NCI-H1105 (cell line): Measurements from ENCODE around the gene FKBP11.
A peak's percentile ranks its signal among the peaks of the same experiment; 100 is the strongest.
"Not testable (repeated sequence)": the region's sequence is repeated elsewhere in the genome, so short reads cannot be mapped to it uniquely, and the experiment has no call there.

Source experiments
- DNase-seq: peaks from one replicate; lab custom pipeline; 2025; lab: John Stamatoyannopoulos, UW

Gene FKBP11

DNA sequence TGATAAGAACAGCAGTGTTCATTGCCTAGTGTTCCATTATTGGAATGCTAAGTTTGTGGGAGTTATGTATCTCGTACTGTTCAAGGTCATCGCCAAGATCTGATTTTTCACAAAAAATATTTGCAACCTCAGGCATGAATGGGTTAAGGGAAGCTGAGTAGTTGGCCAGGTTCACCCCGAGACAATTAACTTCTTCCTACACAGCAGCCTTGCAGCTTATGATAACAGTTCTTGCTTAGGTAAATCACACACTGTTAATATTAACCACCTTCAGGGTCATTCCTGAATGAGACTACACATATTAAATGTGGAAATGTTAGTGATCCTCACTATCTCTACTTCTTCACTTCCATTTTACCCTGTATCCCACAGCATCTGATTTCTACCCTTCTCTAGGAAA lies 18.0 kb downstream of the FKBP11 start:
- no peak for DNase-seq

DNA sequence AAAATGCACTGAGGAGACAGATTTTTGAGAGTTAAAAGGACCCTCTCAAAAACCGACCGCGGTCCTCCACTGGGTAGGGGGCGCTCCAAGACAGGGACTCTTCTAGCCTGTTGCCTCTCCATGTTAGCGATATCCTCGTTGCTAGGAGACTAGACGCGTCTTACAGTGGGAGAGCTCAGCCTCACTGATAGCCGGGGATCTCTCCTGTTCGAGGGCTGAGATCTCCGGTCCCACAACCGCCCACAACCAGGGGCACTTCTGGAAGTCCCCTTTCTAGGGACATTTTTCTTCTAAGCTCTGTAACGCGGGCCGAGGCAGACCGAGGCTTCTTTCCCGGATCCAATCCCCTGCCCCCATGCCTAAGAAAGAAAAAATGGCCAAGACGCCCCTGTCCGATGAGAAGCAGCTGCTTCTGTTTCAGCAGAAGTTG lies 21.3 kb downstream of the FKBP11 start:
- DNase-seq: peak; percentile 58

DNA sequence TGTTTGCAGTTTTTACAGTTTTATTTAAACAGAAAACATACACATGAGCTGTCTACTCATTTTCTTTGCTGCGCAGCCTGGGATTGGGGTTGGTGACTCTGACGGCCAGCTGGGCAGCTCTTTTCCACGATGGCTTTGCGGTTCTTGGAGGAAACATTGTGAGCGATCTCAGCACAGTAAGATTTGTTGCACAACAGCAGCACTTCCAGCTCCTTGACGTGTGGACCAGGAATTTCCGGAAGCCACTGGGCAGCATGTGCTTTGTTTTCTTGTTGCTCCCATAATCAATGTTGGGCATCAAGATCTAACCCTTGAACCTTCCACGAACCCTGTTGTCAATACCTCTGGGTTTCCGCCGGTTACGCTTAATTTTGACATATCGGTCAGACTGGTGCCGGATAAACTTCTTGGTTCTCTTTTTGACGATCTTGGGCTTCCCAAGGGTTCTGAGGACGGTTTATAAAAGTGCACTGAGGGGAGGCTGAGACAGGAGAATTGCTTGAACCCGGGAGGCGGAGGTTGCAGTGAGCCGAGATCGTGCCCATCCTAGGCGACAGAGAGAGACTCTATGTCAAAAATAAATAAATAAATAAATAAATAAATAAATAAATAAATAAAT lies 21.8 kb downstream of the FKBP11 start:
- no peak for DNase-seq

DNA sequence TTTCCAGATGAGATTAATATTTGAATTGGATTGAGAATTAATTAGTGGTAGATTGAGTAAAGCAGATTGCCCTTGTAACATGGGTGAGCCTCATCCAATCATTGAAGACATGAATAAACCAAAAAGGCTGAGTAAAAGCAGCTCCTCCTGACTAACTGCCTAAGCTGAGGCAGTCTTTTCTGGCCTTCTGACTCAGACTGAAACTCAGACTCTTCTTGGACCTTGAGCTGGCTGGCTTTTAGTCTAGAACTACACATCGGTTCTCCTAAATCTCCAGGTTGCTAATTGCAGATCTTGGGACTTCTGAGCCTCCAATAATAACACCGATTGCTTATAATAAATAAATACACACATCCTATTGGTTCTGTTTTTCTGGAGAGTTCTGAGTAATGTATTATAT lies 24.0 kb downstream of the FKBP11 start:
- no peak for DNase-seq

DNA sequence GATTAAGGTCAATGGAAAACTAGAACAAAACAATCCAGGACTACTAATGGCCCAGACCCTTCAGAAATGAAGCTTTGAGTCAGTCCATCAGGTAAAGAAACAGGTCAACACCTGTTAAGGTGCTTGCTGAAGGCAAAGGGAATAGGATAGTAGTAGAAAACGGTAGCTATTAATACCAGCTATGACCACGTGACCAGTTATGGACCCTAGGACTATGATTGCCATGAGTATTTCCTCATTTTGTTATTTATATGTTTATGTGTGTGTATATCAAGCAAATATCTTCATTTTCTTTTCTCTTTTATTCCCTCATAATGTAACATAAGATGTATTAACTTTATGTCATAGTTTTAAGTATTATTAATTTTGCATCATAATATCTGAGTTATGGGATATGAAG lies 25.6 kb downstream of the FKBP11 start:
- DNase-seq: no peak

DNA sequence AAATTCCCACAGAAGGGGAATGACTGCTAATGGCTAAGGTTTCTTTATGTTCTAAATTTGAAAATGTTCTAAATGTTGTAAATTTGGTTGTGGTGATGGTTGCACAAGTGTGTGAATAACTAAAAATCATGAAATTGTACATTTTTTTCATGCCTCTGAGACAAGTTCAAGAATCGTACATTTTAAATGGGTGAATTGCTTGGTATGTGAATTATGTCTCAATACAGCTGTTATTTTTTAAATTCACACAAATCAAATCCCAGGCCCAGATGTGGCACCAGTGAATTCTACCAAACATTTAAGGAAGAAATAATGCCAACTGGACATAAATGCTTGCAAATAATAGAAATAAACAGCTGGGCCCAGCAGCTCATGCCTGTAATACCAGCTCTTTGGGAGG lies 31.0 kb downstream of the FKBP11 start:
- no peak for DNase-seq

DNA sequence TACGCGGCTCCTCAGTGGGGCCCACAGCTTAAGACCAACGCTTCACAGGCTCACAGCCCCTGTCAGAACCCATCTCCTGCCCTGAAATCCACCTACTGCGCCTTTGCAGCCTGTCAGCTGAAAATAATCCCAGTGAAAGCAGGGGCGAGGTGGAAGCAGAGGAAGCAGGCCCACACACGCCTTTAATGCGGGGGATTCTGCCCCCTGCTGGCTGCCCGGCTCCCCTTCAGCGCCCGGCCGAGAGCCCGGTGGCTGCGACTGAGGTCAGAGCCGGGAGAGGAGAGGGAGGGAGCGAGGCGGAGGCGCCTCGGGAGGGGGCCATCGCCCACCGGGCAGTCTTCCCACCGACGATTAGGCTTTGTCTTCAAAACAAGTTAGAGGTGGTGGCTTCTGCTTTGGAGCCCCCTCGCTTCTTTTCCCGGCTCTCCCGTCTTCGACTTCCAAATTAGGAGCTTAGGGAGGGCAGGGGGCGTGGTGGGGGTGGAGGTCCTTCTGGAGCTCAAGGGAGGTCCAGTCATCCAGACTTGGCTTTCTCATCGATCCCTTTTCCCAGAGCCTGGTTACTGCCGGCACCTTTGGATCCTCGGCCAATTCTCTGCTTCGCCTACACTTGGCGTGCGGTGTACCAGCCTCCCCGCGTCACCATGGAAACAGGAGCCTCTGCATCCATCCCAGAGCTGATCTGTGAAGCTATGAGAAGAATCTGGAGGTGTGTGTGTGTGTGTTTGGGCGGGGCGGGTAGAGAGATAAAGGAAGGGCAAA lies 34.5 kb downstream of the FKBP11 start:
- DNase-seq: peak; percentile 54

DNA sequence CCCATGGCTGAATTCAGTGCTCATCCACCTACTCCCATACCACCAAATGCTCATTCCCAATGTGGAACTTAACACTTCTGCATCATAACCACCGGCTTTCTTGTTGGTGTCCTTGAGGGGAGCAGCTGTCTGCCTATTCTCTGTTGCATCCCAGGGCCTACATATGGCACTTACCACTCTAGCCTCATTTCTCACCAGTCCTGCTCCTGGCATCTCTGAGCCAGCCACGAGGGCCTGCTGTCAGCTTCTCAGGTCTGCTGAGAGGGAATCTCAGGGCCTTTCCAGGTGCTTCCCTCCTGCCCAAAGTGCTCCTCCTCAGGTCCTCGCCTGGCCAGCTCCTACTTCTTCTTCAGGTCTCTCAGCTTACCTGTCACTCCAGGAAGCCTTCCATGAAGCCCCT lies 35.6 kb downstream of the FKBP11 start:
- no peak for DNase-seq

DNA sequence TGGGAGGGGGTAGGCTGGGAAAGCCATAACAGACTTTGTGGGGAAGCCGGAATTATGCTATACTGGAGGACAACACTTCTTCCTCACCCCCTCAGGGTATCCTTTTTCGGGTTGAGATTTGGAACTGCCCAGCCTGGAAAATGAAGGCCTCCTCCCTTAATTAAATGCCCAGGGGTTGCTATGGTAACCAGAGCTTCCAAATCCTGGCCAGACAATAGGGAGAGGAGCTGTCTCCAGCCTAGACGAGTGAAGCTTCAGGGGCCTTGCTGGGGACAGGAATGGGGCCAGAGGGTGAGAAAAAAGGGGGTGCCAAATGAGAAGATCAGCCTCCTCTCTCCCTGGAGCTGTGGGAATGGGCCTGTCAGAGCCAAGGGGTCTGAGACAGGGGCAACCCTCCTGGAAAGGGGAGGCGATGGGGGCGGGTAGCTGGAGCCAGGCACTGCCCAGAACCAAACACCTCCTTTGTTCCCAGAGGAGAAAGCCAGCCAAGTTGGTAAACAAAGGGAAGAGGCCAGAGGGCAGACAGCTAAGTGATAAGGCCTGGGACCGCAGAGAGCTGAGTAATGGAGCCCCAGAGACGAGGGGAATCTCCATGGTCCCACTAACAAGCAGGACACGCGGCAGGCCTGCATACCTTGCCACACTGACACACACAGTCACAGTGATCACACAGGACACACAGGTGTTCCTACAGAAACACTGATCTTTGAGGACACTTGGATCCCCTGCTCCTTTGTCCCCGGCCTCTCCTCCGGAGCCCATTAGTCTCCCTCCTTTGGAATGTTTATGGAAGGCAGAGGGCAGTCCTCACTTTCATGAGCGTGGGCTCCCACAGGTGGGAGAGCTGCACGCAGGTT lies 41.8 kb downstream of the FKBP11 start:
- no peak for DNase-seq

DNA sequence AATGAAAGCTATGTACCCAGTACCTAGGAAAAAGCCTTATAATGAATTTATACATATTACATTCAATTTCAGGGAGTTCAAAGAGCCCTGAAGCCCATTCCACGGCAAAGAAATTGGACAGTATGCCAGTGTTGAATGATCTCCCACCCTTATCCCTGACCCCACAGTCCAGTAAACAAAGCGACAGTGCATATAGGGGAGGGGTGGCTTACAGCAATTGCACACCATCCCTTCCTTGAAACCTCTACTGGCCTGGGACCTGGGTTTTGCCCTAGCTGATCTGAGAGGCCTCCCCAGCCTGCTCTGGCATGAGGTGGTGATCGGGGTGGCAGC lies 42.4 kb downstream of the FKBP11 start:
- no peak for DNase-seq

DNA sequence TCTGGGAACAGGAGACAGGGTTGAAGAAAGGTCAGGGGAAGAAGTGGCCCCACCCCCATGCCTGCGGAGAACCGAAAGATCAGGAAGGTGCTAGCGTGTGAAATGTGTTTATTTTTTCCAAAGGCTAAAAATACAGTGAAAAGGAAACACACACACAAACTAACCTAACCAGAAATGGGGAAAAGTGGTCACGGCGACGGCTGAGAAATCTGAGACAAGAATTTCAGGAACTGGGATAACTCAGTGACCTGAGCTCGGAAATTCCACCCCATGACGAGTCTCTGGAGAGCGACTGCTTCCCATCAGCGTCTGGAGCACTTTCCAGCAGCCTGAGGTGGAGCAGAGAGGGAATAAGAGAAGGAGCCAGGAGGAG lies 43.0 kb downstream of the FKBP11 start:
- no peak for DNase-seq

DNA sequence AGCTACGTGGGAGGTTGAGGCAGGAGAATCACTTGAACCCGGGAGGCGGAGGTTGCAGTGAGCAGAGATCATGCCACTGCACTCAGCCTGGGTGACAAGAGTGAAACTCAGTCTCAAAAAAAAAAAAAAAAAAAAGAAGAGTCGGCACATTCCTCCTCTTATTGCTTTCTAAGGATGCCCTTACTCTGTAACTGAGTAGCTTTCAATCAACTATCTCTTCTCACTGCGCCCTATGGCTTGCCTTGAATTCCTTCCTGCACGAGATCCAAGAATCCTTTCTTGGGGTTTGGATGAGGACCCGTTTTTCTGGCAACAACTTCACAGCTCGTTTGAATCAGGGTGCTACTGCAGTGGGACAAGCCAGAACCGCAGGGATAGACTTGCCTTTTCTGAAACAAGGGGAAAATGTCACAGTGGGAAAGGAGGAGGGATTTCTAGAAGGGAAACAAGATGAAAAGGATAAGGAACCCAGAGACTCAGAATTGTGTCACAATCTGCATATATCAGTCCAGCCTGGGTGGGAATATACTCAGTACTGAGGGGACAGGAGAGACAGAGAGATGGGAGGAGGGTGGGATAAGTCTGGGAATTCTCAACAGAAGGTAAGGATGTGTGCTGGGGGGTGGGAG lies 43.5 kb downstream of the FKBP11 start:
- no peak for DNase-seq

DNA sequence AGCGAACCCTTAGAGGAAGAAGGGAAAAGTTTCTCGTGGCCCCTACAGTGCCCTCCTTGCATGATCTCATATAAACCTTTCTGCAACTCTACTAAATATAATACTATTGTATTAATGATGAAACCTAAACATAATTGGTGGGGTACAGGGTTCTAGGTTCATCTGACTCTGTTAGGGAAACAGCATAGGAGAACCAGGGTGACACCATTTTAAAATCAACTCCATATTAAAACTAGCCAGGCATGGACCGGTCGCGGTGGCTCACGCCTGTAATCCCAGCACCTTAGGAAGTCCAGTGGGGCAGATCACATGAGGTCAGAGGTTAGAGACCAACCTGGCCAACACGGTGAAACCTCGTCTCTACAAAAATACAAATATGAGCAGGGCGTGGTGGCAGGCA lies 44.6 kb downstream of the FKBP11 start:
- no peak for DNase-seq

DNA sequence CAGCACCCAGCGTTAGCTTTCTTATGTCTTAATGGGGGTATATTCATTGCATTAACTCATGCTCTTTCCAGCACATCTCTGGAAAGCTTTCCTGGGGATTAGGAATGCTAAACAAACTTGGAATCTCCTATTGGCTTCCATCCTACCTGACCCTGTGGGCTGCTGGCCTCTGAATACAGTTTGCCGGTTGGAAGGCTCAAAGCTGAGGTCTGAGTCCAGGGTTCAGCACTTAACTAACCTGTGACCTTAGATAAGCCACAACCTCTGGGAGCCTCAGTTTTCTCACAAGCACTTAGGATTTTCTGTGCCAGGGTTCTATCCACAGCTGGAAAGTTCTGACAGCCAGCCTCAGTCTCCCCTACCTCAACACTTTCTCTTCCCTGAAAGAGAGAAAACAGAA lies 46.7 kb downstream of the FKBP11 start:
- no peak for DNase-seq

DNA sequence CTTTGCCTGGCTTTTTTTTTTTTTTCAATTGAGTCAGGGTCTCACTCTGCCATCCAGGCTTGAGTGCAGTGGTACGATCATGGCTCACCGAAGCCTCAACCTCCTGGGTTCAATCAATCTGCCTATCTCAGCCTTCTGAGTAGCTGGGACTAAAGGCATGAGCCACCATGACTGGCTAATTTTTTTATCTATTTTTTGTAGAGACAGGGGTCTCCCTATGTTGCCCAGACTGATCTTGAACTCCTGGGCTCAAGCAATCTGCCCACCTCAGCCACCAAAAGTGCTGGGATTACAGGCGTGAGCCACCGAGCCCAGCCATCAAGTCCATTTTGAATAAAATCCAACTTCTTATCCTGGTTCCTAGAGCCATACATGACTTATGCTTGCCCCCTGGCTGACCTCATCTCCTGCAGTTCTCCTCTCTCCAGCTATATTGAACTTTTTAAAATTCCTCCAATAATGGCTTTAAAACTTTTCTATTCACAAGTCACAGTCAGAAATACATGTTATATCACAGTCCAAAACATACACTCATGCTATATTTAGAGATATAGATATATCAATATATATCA lies 49.3 kb downstream of the FKBP11 start:
- no peak for DNase-seq

DNA sequence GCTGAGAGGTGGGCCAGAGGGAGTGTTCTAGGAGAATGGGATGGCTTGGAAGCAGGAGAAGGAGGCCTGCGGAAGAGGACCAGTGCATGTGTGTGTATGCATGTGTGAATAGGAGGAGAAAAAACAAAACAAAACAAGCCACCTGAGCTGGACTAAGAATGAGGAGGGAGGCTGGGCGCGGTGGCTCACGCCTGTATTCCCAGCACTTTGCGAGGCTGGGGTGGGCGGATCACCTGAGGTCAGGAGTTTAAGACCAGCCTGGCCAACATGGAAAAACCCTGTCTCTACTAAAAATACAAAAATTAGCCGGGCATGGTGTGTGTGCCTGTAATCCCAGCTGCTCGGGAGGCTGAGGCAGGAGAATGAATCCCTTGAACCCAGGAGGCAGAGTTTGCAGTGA lies 51.8 kb downstream of the FKBP11 start:
- DNase-seq: not testable (repeated sequence)

DNA sequence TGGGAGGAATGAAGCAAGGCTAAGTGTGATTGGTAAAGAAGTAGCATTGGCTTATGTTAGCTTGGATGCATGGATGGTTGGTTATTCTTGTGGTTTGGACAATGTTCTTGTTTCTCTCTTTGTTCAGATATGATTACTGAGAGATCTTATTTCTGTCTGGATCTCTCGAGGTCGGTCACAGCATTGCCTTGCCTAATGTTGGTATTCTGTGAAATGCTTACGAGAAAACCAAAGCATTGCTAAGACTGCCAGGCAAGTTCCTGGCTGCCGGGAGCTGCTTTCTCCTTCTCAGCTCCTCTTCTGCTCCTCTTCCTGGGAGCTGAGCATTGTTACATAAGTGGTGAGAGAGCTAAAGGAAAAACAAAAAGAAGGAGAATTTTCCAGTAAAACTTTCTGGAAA lies 52.2 kb downstream of the FKBP11 start:
- no peak for DNase-seq
